ENCODE measurements around the gene PLS1.

PLS1 gene

DNA sequence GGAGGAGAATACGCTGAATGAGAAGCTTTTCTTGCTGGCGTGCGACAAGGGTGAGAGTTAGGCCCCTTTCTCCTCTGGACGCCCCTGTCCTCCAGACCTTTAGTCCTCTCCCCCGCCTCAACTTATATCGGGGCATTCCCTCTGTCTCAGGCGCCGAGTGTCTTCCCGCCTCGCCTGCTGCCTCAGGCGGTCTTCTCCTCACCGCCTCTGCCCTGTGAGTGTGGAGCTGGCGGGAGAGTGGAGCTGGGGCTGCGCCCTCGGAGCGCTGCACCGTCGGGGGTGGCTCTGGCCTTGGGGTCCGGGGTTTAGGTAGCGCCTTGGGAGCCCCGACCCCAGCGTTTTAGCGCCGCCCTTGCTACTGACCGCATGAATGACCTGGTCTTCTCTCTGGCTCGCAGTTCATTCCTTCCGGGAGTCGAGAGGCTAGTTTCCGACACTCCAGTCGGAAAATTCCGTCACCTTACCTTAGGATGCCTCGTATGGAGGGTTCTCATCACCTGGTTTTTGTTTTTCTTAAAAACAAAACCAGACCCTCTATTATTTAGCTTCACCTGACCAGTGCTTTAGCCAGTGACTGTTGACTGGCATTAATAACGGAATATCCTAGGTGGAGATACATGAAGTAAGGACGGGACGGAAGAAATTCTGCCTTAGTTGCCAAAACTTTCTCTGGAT is 128.6 kb downstream of the PLS1 start:
- Histone ChIP-seq H3K27ac (ENCODE audit: poor library complexity, severe bottlenecking) (peak overlapping the region; percentile 37), H3K9me3 (ENCODE audit: severe bottlenecking) (peaks cover 2% of the 10 kb centered on the region), H3K36me3 (ENCODE audit: low read depth) (no peaks in the 10 kb centered on the region), H3K4me1 (ENCODE audit: insufficient read depth, poor library complexity, severe bottlenecking) (peaks cover 13% of the 10 kb centered on the region), H3K27me3 (ENCODE audit: insufficient read depth, poor library complexity, severe bottlenecking) (no peaks in the 10 kb centered on the region), H3K4me3 (ENCODE audit: severe bottlenecking) (peak overlapping the region; percentile 100)
- TF ChIP-seq CTCF (IDR thresholded peaks at IDR 0.05; ENCODE audit: poor library complexity, severe bottlenecking): peak; percentile 28
- DNase-seq (ENCODE audit: low spot score): peak; percentile 57
- ATAC-seq (ENCODE audit: low read depth): peak; percentile 69

- no peaks in the 10 kb centered on the region for H3K27me3 ChIP-seq (ENCODE audit: insufficient read depth, poor library complexity, severe bottlenecking)
- no peak for TF ChIP-seq CTCF (IDR thresholded peaks at IDR 0.05; ENCODE audit: poor library complexity, severe bottlenecking)
- H3K9me3 ChIP-seq (ENCODE audit: severe bottlenecking): peaks cover 2% of the 10 kb centered on the region
- H3K4me3 ChIP-seq (ENCODE audit: severe bottlenecking): peak overlapping the region; percentile 100
- ATAC-seq (ENCODE audit: low read depth): no peak
- H3K4me1 ChIP-seq (ENCODE audit: insufficient read depth, poor library complexity, severe bottlenecking): peaks cover 13% of the 10 kb centered on the region
- H3K36me3 ChIP-seq (ENCODE audit: low read depth): no peaks in the 10 kb centered on the region
- no peak for DNase-seq (ENCODE audit: low spot score)
- peak overlapping the region; percentile 37 for H3K27ac ChIP-seq (ENCODE audit: poor library complexity, severe bottlenecking)
Measured at GRCh38 chr3:142725357-142725739, 129.2 kb downstream of the PLS1 start.

- Histone ChIP-seq H3K27me3 (ENCODE audit: insufficient read depth, poor library complexity, severe bottlenecking) (no peaks in the 10 kb centered on the region), H3K9me3 (ENCODE audit: severe bottlenecking) (peaks cover 2% of the 10 kb centered on the region), H3K4me3 (ENCODE audit: severe bottlenecking) (no peak overlapping the region), H3K27ac (ENCODE audit: poor library complexity, severe bottlenecking) (no peak overlapping the region), H3K4me1 (ENCODE audit: insufficient read depth, poor library complexity, severe bottlenecking) (peaks cover 13% of the 10 kb centered on the region), H3K36me3 (ENCODE audit: low read depth) (no peaks in the 10 kb centered on the region)
- TF ChIP-seq CTCF (IDR thresholded peaks at IDR 0.05; ENCODE audit: poor library complexity, severe bottlenecking): no peak
- ATAC-seq (ENCODE audit: low read depth) (no peak), DNase-seq (ENCODE audit: low spot score) (no peak)
Measured at GRCh38 chr3:142726017-142726416, 129.8 kb downstream of the PLS1 start.

- Histone ChIP-seq H3K9me3 (ENCODE audit: severe bottlenecking) (no peaks in the 10 kb centered on the region), H3K27me3 (ENCODE audit: insufficient read depth, poor library complexity, severe bottlenecking) (no peaks in the 10 kb centered on the region), H3K4me1 (ENCODE audit: insufficient read depth, poor library complexity, severe bottlenecking) (no peaks in the 10 kb centered on the region), H3K4me3 (ENCODE audit: severe bottlenecking) (no peak overlapping the region), H3K27ac (ENCODE audit: poor library complexity, severe bottlenecking) (no peak overlapping the region), H3K36me3 (ENCODE audit: low read depth) (no peaks in the 10 kb centered on the region)
- ATAC-seq (ENCODE audit: low read depth) (no peak), DNase-seq (ENCODE audit: low spot score) (no peak)
- TF ChIP-seq CTCF (IDR thresholded peaks at IDR 0.05; ENCODE audit: poor library complexity, severe bottlenecking): no peak
Measured at GRCh38 chr3:142732066-142732465, 135.9 kb downstream of the PLS1 start.

DNA sequence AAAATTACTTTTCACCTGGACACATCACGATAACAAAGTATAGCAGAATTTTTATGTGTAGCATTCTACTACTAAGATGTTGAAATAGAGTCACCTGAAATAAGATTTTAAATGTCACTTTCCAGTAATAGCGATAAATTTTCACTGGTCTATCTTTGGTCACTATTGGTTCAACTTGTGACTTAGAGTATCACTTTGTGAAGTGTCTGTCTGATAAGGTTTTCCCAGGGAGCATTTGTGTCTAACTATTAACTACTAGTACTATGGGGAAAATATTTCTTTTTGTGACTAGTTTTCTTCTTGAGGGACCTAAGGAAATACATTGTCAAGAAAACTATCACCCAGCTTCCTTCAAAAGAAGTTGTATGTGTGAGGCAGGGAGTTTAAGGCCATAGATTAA is 138.6 kb downstream of the PLS1 start:
- Histone ChIP-seq H3K27me3 (ENCODE audit: insufficient read depth, poor library complexity, severe bottlenecking) (no peaks in the 10 kb centered on the region), H3K9me3 (ENCODE audit: severe bottlenecking) (no peaks in the 10 kb centered on the region), H3K36me3 (ENCODE audit: low read depth) (no peaks in the 10 kb centered on the region), H3K4me3 (ENCODE audit: severe bottlenecking) (no peak overlapping the region), H3K27ac (ENCODE audit: poor library complexity, severe bottlenecking) (no peak overlapping the region), H3K4me1 (ENCODE audit: insufficient read depth, poor library complexity, severe bottlenecking) (no peaks in the 10 kb centered on the region)
- no peak for ATAC-seq (ENCODE audit: low read depth)
- DNase-seq (ENCODE audit: low spot score): no peak
- no peak for TF ChIP-seq CTCF (IDR thresholded peaks at IDR 0.05; ENCODE audit: poor library complexity, severe bottlenecking)

Measured in RWPE2 (cell line).